ENCODE data around the gene UBE2G2.

The UBE2G2 gene

DNA sequence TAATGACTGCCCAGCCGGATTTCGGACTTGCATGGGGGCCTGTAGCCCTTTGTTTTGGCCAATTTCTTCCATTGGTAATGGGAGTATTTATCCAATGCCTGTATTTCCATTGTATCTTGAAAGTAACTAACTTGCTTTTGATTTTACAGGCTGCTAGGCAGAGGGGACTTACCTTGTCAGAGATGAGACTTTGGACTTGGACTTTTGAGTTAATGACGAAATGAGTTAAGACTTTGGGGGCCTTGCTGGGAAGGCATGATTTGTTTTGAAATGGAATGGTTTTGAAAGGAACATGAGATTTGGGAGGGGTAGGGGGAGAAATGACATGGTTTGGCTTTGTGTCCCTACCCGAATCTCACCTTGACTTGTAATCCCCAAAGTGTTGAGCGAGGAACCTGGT, 9.6 kb downstream of the UBE2G2 start:
- no peak for DNase-seq (ENCODE audit: low read depth, low spot score)

DNA sequence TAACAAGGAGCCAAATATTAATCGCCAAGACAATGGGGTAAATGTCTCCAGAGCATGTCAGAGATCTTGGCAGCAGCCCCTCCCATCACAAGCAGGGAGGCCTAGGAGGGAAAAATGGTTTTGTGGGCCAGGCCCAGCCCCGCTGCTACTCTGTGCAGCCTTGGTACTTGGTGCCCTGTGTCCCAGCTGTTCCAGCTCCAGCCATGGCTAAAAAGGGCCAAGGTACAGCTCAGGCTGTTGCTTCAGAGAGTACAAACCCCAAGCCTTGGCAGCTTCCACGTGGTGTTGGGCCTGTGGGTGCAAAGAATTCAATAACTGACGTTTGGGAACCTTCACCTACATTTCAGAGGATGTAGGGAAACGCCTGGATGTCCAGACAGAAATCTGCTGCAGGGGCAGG, 10.4 kb downstream of the UBE2G2 start:
- no peak for DNase-seq (ENCODE audit: low read depth, low spot score)

DNA sequence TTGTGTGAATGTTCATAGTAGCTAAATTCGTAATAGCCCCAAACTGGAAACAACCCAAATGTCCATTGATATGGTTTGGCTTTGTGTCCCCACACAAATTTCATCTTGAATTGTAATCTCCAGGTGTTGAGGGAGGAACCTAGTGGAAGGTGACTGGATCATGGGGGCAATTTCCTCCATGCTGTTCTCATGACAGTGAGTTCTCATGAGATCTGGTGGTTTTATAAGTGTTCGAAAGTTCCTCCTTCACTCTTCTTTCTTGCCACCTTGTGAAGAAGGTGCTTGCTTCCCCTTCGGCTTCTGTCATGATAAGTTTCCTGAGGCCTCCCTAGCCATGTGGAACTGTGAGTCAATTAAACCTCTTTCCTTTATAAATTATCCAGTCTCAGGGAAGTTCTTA, 11.3 kb downstream of the UBE2G2 start:
- DNase-seq (ENCODE audit: low read depth, low spot score), result no peak

DNA sequence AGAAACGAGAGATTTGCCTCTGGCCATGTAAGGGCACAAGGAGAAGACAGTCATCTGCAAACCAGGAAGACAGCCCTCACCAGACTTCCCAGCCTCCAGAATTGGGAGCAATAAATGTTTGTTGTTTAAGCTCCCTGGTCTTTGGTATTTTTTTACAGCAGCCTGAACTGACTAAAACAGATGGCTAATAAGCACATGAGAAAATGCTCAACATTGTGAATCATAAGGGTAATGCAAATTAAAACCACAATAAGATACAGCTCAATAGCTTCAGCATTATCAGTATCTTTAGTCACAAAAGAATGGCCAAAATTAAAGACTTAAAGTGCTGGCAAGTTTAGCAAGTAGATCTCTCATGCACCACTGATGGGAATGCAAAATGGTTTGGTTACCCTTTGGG, 11.7 kb downstream of the UBE2G2 start:
- DNase-seq (ENCODE audit: low read depth, low spot score), result peak; percentile 55

DNA sequence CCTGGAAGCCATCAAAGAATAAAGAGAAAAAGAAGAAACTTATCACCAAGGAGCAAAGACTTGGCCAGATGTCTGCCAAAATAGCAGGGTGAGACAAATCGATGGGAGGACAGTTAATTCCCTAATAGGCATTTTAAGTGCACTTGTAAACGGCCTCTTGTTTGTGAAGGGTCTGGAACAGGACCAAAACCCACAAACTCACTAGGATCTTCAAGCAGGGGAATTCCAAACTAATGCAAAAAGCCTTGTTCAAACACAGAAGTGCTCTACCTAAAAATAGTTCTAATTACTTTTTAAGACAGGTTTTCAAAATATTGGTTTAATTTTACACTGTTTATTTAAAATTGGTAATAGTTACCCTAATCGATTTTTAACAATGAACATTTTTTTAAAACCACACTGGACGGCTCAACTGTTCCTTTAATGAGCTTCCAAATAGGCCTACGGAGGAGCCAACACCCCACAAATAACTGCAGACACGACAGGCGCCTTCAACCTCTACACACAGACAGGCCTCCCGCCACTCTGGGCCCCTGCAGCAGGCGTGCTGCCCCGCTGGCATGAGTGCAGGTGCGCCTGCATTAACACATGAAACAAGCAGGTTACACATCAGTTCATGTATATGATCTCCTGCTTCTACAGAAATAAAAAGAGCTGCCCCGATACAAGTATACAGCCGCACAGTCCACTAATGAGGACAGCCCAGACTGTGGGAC, 15.8 kb downstream of the UBE2G2 start:
- peak; percentile 77 for DNase-seq (ENCODE audit: low read depth, low spot score)

DNA sequence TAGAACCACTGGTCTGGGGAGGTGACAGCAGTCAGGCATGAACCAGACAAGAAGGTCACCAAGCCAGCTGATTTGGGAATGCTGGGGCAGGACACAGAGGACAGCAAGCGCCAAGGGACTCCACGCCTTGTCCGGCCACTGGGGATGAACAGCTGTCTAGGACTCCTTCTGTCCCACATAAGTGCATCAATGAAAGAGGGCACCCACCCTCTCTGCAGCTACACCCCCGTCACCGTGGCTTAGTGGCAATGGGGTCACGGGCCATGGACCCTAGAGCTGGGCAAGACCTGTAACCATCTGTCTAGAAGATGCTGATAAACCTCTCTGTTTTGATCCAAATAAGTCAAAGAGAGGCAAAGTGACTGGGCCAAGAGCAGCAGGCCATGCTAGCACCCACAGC, 16.8 kb downstream of the UBE2G2 start:
- DNase-seq (ENCODE audit: low read depth, low spot score), result no peak

DNA sequence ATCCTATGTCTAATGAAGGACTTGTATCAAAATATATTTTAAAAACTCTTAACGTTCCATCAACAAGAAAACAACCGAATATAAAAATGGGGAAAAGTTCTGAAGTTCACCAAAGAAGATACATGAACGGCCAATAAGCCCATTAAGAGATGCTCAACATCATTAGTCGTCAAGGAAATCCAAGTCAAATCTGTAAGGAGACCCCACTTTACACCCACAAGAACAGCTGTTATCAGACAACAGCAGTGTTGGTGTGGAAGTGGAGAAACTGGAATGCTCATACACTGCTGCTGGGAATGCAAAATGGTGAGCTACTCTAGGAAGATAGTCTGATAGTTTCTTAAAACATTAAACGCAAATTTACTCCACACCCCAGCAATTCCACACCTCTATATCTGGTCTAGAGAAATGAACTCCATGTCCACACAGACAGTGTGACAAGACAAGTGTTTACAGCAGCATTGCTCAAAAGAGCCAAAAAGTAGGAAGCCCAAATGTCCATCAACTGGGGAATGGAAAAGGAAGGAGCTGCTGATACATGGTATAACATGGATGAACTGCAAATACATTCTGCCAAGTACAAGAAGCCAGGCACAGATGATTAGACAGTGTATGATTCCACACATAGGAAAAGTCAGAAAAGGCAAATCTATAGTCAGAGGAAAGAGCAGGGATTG, 18.5 kb downstream of the UBE2G2 start:
- DNase-seq (ENCODE audit: low read depth, low spot score), result no peak

DNA sequence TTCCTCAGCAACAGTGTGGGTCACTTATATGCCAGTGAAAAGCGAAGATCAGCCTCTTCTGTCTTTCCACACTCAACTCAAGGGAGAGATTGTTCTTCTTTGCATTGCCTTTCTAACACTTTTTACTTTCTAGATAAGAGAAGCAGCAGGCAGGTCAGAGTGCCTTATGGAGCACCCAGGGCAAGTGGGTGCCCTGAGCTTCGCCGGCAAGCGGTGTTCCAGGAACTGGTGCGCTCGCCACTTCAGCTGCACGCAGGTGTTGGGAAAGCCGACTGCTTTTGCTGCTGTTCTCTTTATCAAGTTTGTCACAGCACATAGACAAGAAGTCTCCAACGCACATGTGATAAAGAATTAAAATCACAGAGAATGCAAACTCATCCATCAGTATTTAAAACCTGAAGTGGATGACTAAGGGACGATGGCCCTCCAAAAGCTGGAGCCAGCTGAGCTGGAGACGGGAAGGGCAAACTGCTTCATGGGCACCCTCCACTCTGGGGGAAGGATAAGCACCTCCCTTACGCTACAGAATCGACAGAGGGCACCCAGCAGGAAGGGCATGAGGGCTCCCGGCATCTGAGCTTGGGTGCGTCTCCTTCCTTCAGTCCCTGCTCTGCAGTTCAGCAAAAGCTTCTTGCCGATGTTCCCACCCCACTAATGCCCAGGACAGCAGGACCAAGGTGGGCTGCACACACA, 20.7 kb downstream of the UBE2G2 start:
- no peak for DNase-seq (ENCODE audit: low read depth, low spot score)

DNA sequence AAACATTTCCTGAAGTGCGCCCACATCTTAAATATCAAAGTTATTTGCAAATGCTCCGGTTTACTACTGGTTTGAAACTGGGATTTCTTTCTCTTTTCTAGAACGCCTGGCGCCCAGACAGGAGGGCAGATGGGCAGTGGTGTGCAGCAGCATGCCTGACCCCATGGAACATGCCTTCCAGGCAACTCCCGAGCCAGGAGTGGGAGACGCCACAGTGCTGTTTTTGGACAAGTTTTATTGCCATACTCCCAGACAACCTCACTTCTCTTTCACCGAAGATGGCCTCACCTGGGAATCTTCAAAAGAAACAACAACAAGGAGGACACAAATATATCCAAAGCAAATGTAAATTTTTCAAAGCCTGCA, 21.5 kb downstream of the UBE2G2 start:
- DNase-seq (ENCODE audit: low read depth, low spot score), result no peak

DNA sequence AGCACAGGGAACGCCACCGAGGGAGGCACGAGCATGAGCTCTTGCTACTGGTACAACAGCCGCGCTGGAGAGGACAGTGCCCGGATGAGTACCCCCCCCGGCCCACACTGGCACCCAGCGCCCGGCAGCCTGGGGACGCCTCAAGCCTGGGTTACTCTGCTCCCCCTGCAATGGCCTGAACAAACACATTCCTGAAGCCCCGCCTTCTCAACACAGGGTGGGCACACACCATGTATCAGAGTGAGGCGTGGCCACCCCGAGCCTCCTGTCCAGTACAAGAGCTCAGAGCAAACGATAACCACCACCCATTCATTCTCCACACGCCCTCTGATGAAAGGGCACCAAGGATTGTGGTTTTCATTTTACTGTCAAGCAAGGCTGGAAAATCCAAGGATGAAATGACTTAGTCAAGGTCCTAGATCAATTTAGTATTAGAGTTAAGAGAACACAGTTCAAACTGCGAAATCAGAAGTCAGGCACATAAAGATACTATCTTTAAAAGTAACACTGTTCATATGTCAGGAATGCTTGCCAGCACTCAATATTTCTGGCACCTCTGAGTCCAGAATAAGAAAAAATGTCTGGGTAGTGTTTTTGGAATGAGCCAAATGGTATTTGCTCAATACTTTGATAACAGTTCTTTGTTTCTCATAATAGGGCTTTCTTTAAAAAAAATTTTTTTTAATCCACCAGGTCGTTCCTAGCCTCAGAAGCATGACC, 22.0 kb downstream of the UBE2G2 start:
- no peak for DNase-seq (ENCODE audit: low read depth, low spot score)

DNA sequence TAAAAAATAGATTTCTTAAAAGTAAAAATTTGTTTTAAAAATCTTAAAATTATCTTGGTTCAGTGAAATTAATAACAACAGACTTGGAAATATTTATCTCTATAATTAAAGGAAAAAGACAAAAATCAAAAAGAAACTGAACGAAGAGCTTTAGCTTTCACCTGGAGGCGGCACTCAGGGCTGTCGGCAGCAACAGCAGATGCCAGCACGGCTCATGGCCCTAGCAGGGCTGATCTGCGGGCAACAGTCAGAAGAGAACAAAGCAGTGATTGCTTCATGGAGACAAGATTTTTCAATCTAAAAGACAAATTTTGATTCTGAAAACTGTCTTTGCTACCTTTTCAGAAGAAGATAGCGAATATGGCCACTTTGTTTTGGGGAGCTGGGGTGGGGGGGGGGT, 22.6 kb downstream of the UBE2G2 start:
- DNase-seq (ENCODE audit: low read depth, low spot score), result no peak

DNA sequence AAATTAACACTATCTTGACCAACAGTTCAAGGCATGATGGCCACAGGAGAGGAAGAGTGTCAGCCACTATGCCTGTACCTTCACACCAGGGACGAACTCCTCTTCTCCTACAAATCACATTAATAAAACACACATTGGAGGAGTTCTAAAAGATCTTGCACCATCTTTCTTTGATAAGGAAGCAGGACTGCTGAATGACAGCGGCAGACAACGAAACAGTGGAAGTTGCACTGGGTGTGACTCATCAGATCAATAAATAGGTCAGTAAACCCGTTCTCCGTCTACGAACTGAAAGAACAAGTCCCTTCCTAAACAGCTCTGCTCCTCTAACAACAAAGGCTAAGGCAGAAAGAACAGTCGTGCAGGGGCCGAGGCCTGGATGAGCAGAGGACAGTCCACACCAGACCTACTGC, 23.1 kb downstream of the UBE2G2 start:
- DNase-seq (ENCODE audit: low read depth, low spot score), result no peak

DNA sequence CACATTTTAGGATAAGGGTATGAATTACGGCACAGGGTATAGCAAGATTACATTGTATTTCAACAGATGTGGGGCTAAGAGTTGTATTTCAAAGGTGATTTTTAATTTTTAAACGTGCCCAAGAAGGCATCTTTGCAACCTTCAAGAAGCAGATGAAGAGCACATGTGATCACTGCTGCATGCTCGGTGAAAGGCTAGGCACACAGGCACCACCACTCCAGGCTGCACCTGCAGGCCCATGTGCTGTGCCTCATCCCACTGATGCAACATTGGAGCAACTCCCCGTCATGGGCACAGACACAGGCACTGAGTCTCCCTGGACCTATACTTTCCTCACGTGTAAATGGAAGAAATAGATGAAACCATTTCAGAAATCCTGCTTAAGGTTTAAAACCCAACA, 23.5 kb downstream of the UBE2G2 start:
- DNase-seq (ENCODE audit: low read depth, low spot score), result no peak

DNA sequence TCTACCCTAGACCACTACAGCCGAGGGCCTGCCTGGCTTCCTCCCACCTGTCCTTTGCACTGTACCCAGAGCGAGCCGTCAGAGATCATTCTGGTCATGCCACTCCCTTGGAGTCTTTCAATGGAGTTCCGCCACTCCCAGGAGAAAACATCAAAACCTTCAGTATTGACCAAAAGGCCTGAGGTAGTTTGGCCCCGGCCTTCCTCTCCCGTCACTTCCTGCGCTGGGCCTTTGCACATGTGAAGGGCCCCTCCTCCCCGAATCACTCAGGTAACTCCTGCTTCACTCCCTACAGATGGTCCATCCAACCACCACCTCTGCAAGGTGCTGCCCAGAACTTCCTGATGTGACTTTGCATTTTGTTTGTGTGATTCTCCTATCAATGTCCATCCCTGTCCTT, 26.6 kb downstream of the UBE2G2 start:
- DNase-seq (ENCODE audit: low read depth, low spot score), result no peak

DNA sequence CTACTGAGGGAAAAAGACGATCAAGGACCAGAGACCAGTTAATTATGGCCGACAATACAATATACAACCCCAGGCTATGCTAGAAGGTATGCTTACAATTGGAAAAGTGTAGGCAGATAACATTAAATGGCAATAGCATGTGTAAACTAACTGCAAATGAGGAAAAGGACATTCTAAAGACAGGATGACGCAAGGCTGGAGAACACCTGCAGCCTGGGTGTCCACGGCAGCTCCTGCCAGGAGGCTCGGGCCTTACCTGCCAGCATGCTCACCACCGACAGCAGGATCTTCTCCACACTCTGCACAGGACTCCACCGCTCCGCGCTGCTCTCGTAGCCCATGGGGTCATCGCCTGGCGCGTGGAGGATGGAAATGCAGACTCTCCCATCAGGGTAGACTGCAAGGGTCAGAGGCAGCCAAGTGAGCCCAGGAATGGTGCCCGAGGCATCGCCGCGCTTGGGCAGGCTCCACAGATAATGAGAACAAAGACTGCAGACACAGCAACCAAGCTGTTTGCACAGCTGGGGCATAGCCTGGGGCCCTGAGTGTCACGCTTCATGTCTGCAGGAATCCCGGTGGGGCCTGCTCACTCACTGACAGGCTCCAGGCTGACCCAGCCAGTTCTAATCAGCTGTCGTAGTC, 28.2 kb downstream of the UBE2G2 start:
- DNase-seq (ENCODE audit: low read depth, low spot score), result no peak

DNA sequence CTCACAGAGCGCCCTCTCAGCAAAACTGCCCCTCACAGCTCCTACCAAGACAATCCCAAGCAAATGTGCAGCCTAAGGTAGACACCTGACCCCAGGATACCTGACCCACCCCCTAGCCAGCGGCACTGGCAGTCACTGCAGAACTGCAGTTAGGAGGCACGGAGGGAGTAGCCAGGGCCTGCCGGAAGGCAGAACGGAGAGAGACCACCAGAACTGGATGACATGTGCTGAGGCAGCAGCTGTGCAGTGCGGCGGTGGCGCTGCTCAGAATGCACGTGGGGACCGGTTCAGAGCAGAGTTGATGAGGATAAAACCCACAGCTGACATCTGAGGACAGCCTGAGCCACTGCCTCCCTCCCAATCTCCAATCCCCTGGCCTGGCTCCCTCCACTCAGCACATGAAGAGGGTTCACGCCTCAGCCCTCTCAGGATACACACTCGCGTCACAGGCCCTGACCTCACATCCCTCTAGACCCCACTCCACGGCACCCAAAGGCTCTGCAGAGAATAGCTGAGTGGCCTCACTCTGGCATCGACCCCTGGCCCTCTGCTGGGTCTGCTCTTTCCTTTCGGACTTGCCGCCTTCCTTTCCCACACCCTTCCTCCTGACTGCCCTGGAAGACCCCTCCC, 29.6 kb downstream of the UBE2G2 start:
- DNase-seq (ENCODE audit: low read depth, low spot score), result no peak

DNA sequence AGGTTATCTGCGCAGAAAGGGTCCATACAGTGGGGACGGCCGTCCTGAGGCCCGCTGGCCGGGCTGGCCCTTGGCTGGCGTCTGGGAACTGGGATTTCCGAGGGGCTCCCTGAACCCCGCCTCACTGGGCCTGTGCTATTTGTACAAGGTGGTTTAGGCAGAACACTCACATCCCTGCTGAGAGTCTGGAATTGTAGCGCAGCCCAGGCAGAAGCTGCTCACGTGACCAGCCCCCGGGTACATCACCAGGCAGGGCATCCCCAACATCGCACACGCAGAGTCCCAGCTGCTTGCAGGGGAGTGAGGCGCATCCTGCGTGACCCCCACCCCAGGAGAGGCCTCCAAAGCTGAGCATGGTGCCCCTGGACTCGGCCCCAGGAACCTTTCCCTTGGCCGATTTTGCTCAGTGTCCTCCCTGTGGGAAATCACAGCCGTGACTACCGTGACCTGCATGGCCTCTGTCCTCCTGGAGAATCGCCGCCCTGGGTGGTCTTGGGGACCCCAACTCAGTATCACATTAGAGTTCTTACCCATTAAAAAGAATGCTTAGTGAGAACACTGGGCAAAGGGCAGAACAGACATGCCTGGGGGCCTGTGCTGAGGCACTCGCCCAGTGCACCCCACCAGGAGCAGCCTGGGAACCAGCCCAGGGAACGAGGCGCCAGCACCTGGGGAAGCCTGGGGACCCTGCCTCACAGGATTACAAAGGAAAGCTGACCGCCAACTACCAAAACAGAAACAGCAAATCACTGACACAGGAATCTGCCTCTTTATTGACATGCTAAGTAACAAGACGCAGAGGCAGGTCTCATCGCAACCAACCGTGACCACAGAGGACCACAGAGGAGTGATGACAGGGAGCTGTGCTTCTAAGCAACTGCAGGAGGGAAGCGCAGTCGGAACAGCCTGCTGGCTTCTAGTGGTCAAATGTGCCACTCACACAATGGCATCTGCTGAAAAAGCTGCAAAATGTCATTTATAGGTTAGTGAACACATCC, 33.5 kb downstream of the UBE2G2 start:
- DNase-seq (ENCODE audit: low read depth, low spot score), result peak; percentile 56

DNA sequence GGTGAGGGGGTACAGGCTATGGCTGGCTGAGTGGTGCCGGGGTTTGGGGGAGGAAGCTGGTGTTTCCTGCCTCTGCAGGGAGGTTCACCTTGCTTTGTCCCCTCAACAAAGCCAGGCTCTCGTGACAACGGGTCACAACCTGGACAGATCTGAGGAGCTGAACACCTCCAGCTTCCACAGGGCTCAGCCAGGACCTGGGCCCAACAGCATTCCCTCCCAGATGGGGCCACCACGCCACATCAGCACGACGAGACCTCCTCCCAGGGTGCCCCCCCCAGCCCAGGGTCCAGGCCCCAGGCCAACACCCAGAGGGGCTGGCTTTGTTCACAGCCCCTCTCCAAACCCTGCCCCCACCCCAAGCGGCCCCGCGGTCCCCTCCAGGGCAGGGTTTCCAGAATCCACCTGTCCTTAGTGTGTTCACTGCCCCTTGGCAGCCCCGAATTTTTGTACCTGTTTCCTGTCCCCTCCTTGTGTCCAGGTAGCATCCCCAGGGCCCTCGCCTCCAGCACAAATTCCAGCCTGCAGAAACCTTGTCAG, 34.7 kb downstream of the UBE2G2 start:
- DNase-seq (ENCODE audit: low read depth, low spot score), result no peak

DNA sequence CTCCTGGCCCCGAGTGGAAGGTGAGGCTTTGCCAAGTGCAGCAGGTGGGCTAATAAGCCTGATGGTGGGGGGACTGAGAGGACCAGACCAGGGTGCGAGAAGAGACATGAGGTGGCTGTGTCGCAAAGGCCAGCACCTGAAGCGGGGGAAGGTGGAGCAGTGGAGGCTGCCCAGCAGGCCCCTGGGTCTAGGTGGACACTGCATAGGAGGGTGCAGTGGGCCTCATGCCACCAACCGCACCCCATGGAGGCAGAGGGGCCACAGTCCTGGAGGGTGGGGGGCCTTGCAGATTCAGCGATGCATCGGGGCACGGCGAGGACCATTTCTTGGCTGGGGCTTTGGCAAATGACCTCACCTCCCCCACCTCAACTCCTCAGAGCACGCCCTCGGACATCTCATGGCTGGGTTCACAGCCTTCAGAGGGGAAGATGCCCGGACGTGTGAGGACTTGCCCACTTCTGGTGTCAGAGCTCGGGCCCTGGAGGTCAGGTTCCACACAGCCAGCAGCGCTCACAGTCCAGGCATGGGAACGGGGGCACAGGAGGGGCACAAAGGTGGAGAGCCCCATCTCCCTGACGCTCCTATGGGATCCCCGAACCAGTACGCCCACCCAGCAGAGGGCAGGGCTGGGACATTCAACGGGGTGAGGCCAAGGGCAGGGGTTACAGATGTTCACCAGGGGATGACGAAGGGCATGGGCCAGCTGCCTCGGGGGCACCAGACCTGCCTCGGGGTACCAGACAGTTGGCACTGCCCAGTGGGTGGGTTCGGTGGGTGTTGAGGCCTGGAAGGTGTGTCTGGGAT, 35.4 kb downstream of the UBE2G2 start:
- no peak for DNase-seq (ENCODE audit: low read depth, low spot score)

All from astrocyte of the hippocampus (primary cell).